IPS-18c (cell line): ENCODE data around the gene ATG5.
"Not testable (repeated sequence)": the region's sequence is repeated elsewhere in the genome, so short reads cannot be mapped to it uniquely, and the experiment has no call there.

Experiments
- H3K4me3 ChIP-seq: 2 replicates; pipeline ENCODE4 v1.7.0; 2013; ENCODE audit warnings: low read depth, mild to moderate bottlenecking, low read length, moderate library complexity; ENCODE audit not compliant: insufficient read depth
- H3K9me3 ChIP-seq: one replicate; pipeline ENCODE4 v1.6.1; 2013; ENCODE audit warnings: mild to moderate bottlenecking, low read length, moderate library complexity; ENCODE audit not compliant: control insufficient read depth, insufficient read depth

The ATG5 gene

DNA sequence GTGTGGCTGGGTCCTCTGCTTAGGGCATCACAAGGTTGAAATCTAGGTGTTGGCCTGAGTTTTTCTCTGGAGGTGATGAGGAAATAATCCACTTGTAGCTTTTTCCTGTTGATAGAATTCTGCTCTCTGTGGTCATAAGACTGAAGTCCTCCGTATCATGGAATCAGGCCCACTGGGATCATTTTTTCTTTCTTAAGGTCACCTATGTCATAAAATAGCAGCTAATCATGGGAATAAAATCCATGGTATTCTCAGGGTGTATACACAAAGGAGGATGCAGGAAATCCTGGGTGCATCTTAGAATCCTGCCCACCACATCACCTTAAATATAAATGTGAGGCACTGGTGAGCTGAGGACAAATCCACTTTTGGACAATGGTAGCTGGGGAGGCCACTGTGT lies 166.7 kb downstream of the ATG5 start:
- Histone ChIP-seq H3K4me3 (no peak overlapping the region), H3K9me3 (no peaks in the 10 kb centered on the region)

DNA sequence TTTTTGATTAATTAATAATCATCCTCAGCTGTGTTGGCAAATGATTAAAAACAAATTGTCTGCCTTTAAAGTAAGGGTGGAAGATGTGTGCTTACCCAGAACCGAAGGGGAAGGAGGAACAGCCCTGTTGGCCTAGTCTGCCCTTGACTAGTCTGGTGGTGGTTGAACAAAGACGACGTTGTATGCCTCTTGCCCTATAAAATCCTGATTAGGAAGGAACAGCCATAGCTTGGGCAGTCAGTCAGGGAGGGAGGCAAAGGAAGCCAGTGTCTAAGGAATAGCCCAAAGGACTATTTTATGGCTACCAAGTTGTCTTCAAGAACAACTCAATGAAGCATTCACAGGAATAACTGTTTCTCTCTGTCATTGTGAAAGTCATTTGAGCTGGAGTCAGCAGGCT lies 168.7 kb downstream of the ATG5 start:
- H3K9me3 ChIP-seq: no peaks in the 10 kb centered on the region
- no peak overlapping the region for H3K4me3 ChIP-seq

DNA sequence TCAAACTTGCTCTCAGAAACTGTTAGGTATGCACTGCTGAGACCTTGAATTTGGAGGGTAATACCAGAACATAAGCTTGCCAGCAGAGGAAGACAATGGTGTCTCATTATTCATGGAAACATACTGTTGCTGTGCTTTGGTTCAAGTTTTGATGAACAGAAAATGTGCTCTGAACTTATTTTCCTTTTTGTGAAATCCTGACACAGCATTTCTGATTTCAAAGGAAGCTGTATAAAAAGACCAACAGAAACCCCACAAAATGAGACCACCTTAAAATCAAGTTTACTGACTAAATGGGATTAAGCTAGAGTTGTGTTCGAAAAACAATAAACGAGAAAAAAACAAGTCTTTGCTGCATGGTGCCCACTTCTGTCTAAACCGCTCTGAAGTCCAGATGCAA lies 169.1 kb downstream of the ATG5 start:
- Histone ChIP-seq H3K9me3 (no peaks in the 10 kb centered on the region), H3K4me3 (no peak overlapping the region)

DNA sequence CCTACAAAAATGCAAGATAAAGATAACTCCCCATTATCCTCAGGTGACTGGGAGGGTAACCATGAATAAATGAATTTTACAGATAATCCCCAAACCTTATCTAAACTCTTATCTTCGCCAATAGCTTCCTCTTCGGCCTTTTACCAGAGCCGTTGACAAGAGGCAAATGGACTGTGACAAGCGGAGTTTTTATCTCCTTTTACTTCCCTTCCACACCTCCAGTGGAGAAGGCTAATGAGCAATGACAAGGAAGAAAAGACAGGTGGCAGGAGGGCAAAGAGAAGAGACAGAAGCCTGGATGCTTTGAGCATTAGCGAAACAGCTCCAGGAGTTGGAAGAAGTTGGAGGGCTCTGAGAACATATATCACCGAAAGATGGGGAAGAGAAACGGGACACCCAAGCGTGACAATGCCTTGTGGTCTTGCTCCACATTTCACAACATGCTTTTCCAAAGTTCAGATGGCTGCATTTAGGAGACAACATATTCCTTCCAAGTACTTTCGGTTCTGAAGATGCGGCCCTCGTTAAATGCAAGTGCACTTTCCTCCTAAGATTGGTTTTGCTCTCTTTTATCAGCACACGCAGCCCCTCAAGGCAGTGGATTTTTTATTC lies 170.2 kb downstream of the ATG5 start:
- H3K9me3 ChIP-seq: no peaks in the 10 kb centered on the region
- H3K4me3 ChIP-seq: no peak overlapping the region

DNA sequence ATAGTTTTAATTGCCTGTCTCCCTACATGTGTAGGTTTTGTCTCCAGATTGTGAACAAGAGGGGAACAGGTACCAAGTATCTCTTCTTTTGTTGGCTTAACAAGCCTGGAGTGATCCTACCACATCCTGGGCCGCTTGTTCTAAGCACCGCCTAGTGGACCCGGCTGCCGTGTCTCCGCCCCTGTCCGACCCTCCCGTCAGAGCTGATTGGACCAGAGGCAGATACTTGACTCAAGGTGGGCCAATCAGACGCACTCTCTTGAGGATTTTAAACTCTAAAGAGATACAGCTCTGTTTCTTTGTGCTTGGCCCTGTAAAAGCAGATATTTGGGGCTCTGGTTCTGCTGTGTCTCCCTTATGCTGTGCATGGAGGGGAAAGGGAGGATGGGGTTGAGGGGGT lies 171.2 kb downstream of the ATG5 start:
- H3K4me3 ChIP-seq: no peak overlapping the region
- H3K9me3 ChIP-seq: no peaks in the 10 kb centered on the region

DNA sequence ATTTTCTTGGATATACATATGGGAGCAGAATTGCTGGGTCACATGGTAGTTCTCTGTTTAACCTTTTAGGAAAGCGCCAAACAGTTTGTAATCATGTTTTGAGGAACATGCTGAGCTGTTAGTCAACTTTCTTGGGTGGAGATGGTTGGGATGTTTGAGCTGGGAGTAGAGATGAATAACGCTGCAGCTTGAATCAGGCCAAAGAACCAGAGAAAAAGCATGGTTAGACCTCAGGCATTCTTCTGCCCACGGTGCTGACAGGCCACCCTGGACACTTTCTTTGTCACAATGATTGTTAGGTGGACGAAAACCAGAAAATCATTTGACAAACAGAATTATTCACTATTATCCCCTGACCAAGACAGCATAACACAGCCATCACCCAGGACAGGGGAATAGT lies 172.6 kb downstream of the ATG5 start:
- H3K9me3 ChIP-seq: no peaks in the 10 kb centered on the region
- H3K4me3 ChIP-seq: no peak overlapping the region

DNA sequence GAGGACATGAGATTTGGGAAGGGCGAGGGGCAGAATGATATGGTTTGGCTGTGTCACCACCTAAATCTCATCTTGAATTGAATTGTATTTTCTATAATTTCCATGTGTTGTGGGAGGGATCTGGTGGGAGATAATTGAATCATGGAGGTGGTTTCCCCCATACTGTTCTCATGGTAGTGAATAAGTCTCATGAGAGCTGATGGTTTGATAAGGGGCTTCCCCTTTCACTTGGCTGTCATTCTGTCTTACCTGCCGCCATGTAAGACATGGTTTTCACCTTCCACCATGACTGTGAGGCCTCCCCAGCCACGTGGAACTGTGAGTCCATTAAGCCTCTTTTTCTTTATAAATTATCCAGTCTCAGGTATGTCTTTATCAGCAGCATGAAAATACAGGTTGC lies 173.1 kb downstream of the ATG5 start:
- not testable (repeated sequence) for H3K9me3 ChIP-seq, H3K4me3 ChIP-seq

DNA sequence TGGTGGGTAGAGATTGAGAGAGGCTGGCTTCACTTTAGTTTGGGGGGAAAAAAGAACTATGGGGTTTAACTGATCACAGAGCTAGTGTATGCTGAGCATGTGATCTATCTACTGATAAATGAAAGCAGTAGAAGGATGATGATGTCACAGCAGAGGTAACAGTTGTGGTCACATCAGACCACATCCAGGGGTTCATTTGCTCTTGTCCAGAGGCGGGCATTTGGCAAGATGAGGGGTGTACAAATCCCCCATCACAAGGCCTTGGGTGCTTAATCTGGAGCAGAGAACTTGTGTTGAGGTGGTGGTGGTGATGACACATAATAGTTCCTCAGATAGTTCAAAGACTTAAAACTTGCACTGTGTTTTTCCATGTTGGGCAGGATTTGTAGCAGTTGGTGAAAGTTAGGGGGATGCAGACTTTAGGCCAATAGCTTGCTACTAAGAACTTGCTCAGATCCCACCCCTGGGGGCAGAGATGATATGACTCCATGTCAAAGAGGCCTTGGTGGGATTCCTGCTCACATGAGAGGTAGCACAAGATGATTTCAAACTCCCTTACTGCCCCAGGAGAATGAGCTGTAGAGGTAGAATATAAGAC lies 176.0 kb downstream of the ATG5 start:
- Histone ChIP-seq H3K9me3 (no peaks in the 10 kb centered on the region), H3K4me3 (no peak overlapping the region)

DNA sequence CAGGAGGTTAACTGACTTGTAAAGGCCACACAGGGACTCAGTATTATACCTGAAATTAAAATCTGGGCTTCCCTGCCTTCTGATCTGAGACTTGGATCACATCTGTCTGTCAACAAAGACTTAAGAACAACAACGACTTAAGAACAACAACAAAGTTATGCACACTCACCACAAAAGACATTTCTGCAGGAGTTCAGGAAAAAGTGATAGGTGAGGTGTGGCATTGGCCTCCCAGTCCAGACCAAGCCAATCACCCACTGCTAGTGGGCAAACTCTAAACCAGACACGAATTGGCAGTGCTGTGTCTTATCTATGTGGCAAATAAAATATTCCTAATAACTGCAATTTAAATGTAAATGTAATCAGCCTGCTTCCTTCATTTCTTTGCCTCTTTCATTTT lies 178.1 kb downstream of the ATG5 start:
- no peak overlapping the region for H3K4me3 ChIP-seq
- H3K9me3 ChIP-seq: no peaks in the 10 kb centered on the region

DNA sequence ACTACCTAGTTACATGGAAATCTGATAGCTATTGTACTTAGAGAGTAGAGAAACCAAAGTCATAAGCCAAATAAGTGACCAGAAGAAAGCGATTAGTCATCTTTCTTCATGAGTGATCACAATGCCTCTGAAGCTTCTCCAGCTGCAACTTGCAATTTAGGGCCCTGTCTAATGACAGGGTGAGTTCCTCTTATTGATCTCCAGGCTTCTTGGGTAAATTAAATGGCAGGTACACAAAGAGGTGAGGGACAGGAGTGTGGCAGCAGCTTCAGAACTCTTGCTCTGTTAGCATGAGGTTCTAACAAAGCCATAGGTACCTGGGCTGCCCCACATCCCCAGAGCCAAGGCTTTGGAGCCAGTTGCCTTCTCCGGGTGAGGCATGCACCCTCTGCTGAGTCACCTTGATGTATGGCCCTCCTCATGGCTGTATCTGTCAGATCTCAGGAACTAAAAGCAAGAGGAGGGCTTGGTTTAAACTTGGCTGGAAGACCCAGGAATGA lies 178.7 kb downstream of the ATG5 start:
- Histone ChIP-seq H3K9me3 (no peaks in the 10 kb centered on the region), H3K4me3 (no peak overlapping the region)

DNA sequence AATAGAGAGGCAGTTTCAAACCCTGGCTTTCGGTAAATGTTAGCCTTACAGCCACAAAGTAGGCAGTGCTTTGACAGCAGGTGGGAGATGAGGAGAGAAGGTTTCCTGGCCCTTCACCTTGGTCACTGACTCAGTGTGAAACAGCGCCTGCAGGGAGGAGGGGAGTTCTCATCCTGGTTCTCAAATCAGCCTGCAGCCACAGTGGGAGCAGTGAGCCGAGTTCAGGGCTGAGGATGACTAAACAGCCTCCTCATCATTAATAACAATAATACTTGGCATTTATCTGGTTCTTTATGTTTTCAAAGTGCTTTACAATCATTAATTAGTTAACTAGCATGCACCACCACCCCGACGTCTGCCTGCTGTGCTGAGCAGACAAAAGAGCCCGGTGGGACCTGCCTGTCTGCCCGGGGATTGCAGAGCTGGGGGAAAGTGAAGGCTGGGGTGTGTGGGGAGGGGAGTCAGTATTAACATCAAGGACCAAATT lies 179.8 kb downstream of the ATG5 start:
- Histone ChIP-seq H3K9me3 (no peaks in the 10 kb centered on the region), H3K4me3 (no peak overlapping the region)

DNA sequence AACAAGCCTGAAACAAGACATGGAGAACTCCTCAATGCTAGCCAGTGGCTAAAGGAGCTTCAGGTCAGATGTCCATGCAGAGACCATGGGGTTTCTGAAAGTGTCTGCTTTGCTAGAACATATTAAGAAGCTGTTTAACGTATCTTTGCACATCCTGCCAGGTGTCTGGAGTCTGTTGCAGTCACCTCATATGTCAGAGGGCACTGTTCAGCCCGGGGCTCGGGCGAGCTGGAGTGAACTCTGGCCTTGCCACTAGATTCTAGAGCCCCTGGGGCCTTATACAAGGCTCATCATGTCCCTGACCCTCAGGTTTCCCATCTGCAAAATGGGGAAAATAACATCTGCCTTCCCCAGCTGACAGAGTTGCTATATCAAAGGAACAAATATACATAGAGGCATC lies 180.4 kb downstream of the ATG5 start:
- H3K9me3 ChIP-seq: no peaks in the 10 kb centered on the region
- H3K4me3 ChIP-seq: no peak overlapping the region

DNA sequence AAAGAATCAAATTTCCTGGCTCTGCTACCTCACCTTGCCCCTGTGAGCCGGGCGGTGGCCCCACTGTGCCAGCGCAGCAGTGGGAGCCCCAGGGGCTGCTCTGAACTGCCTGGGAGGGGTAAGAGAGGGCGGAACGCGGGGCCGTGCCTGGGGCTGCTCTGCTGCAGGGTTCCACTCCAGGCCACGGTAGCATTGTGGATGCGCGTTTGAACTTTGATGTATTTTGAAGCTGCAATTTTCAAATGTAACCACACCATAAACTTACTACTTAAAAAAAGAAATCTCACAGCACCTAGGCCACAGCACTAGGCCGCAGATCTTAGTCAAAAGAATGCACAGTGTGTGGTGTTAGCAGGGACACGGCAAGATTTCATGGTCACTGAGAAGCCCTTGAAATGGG lies 181.9 kb downstream of the ATG5 start:
- H3K9me3 ChIP-seq: no peaks in the 10 kb centered on the region
- no peak overlapping the region for H3K4me3 ChIP-seq

DNA sequence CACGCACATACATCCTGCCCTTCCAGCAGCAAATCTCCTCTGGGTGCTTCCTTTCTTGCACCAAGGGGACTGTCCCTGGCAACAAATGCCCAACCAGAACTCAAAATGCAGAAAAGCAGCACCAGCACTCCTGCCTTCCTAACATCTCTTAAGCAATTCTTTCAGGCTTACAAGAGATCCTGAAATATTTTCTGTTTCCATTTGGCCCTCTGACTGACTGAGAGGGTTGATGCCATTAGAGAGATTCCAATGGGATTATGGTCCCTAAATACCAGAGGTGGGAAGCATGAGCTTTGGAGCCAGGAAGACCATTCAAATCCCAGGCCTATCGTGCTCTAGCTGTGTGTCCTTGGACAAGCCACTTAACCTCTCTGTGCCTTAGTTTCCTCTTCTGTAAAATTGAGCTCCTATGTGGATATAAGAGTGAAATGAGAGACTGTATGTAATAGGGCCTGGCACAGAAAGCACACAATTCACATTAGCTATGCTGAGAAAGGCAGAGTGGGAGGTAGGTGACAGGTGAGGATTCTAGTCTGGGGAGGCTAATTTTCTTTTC lies 182.6 kb downstream of the ATG5 start:
- H3K4me3 ChIP-seq: no peak overlapping the region
- H3K9me3 ChIP-seq: no peaks in the 10 kb centered on the region

DNA sequence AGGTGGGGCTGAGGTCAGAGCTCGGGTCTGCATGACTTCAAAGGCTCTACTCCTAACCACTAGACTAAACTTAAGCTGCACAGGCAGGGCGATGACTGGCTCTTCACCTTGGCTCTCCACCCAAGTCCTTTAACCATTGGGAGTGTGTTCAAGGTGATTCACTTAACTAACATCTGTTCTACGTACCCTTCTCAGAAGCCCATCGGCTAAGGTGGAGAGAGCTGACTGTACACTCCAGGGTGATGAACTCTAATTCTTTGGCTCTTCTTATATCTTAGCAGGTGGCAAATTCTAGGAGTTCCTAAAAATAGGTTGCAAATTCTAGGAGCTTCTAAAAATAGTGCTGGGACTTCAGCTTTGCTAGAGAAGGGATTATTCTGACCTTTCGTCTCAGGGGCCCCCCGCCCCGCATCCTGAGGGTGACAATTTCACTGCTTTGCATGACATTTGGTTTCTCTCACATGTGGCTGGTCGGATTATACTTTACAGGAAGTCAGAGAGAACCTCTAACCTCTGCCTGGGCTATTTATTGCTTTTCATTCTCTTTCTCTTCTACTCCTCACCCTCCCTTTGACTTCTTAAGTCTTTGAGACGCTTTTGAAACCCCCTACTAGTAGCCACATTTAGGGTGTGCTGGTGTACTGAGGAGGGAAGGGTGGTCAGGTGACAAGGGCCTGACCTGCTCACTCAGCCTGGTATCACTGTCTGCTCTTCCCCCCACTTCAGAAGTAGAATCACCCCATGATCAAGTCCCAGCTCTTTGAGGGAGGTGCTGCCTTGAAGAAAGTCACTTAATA lies 183.9 kb downstream of the ATG5 start:
- no peaks in the 10 kb centered on the region for H3K9me3 ChIP-seq
- no peak overlapping the region for H3K4me3 ChIP-seq

DNA sequence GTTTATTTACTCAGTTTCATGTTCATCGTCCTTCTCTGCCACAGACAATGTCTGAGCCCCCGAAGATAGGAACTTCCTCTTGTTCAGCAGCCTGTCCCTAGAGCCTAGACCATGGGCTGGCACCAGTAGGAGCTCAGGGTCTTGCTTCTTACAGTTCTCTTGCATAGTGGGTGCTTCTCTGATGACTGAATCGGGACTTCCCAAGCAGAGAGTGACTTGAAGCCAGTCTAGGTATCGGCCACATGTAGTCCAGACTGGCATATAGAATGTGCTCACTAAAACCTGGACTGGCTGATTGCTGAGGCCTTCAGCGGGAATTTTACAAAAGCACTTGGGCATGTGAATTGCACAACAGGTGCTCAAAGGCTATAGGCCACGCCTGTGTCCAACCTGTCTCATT lies 187.4 kb downstream of the ATG5 start:
- Histone ChIP-seq H3K9me3 (no peaks in the 10 kb centered on the region), H3K4me3 (no peak overlapping the region)

DNA sequence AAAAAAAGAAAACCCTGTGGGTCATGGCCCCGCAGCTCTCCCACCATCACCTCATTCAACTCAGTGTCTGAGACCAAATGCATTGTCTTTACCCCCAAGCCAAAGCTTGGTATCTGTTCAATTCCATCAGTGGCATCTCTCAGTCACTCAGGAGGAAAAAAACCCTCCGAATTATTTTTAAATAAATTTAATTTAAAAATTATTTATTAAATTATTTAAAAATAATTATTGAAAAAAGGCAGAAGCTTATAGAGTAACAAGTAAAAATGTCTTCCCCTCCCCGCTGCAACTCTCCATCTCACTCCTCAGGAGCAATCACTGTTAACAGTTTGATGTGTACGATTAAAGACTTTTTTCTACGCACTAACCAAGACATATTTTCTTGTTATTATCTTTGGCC lies 188.7 kb downstream of the ATG5 start:
- no peaks in the 10 kb centered on the region for H3K9me3 ChIP-seq
- no peak overlapping the region for H3K4me3 ChIP-seq
